Stimulated activated CD4-positive, alpha-beta T cell treated with anti-CD3 and anti-CD28 coated beads, Interleukin-12 subunit alpha, Interleukin-12 subunit beta, amount 100 ng/mL, for 24 hours (primary cell): Measurements from ENCODE around the gene PAXX.

Source experiments
- DNase-seq, 2 experiments: peaks; one replicate each; pipeline ENCODE4 v3.0.0-alpha.2; 2020; ENCODE audit warnings: low read depth in 2 of 2

PAXX gene

GRCh38 chr9:136991993-136992818, at the start of gene PAXX:
Gene PAXX, plus strand, starts transcription at chr9:136992422. Its CDS starts 22 bp downstream, at chr9:136992444.
- DNase-seq: peak; percentile 82 to 93

DNA sequence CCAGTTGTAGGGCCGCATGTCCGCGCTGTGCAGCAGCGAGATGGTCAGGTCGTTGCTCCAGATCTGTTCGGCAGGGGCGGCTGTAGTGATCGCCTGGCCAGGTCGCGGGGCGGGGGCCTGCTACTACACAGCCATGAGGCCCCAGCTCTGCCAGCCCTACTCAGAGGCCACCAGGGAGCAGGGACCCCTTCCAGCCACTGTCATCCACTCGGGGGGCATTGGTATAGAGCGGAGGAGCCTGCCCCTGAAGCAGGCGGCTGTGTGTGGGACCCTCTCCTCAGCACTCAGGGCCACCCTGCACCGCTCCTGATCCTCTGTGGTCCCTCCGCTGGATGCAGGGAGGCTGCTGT, 49.4 kb upstream of the PAXX start:
- DNase-seq: no peak

DNA sequence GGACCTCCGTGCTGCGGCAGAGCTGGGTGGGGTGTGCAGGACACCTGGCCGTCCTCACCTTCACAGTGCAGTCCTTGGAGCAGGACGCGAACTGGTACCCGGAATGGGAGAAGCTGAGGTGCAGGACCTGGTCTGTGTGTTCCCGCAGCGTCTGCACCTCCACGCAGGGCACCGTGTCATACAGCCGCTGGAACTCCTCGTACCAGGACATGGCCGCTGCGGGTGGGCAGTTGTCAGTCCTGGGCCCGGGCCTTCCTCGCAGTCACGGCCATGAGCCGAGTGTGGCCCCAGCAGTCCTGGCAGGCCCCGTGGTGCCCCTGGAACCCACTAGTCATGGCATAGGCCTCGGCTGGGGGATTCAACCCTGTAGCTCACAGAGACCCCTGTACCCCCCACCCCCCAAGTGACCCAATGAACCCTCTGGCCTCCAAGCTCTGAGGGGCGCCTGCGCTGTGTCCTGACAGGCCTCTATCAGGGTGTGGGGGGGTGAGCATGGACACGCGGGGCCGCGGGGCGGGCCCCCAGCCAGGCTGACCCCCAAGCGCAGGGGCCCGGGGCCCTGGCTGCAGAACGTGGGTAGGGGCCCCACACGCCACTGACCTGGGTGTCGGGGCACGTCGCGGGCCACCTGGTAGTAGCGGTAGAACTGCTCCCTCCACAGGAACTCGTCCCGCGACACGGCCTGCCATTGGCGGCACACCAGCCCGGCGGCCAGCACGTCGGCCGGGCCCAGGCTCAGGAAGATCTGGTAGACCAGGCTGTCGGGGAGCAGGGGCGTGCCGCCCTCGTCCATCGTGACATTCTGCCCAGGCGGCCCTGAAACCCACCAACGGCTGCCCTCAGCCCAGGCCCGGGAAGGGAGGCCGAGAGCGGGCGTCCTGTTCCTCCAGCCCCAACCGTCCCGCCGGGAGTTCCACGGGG, 48.7 kb upstream of the PAXX start:
- no peak for DNase-seq

GRCh38 chr9:136944212-136944518, 48.1 kb upstream of the PAXX start:
- DNase-seq: no peak

GRCh38 chr9:136944519-136945332, 47.5 kb upstream of the PAXX start, which contains the start of the genes C8G and FBXW5:
Gene C8G, plus strand, starts transcription at chr9:136945243. Its CDS starts 78 bp downstream, at chr9:136945321.
Gene FBXW5, minus strand, starts transcription at chr9:136944738. Its CDS starts 655 bp downstream, at chr9:136944083.
- peak; percentile 90 to 91 for DNase-seq

GRCh38 chr9:136945333-136946227, 46.6 kb upstream of the PAXX start:
- DNase-seq: no peak

DNA sequence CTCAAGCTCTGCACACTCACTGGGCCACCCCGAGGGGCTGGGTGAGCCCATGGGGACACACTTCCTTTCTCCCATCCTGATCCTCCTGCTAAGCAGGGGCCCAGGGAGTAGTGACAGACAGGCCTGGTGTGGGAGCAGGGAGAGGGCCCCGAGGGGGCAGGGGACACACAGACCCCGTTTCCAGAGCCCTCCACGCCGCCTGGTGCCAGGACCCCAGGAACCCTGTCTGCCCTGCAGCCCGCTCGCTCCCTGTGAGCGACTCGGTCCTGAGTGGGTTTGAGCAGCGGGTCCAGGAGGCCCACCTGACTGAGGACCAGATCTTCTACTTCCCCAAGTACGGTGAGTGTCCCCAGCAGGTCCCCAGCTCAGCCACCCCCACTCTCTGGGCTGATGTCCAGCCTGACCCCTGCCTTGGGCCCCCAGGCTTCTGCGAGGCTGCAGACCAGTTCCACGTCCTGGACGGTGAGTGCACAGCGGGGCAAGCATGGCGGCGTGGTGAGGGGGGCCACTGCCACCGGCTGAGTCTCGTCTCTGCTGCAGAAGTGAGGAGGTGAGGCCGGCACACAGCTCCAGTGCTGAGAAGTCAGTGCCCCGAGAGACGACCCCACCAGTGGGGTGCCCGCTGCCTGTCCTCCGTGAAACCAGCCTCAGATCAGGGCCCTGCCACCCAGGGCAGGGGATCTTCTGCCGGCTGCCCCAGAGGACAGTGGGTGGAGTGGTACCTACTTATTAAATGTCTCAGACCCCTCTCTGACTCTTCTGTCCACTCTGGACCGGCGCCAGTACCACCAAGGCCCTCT, 45.8 kb upstream of the PAXX start:
- DNase-seq: no peak

DNA sequence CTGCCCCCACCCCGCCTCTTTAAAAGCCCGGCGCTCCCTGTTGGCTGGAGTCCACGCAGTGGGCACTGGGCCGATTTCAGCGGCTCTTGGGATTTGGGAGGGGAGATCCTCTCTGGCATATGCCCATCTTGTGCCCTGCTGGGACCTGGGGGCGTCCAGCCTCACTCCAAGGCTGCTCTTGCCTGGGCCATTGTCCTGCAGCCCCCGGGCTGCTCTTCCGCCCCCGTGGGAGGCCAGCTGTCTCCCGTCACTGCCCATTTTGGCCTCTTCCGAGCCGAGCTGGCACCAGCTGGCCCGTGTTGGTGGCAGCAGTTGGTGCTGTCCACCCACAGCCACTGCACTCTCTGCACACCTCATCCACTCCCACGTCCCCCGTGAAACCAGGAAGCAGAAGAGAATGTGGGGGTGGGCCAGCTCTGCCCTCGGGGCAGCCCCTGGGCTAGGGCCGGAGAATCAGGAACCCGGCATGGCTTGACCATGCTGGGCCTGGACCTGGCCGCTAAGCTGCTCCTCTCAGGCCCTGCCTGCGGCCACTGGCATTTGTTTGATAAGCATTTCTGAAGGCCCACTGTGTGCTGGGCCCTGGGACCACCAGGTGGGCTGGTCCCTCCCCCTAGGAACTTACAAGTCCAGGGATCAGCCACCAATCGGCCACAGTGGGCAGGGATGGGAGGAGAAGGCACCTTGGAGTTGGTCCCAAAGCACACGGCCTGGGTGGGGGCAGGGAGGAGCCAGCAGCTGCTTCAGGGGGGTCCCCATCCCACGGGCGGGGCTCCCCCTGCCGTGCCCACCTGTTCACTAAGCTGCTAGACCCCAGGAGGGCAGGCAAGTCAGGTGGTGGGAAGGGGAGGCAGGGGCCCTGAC, 45.0 kb upstream of the PAXX start:
- DNase-seq: no peak

DNA sequence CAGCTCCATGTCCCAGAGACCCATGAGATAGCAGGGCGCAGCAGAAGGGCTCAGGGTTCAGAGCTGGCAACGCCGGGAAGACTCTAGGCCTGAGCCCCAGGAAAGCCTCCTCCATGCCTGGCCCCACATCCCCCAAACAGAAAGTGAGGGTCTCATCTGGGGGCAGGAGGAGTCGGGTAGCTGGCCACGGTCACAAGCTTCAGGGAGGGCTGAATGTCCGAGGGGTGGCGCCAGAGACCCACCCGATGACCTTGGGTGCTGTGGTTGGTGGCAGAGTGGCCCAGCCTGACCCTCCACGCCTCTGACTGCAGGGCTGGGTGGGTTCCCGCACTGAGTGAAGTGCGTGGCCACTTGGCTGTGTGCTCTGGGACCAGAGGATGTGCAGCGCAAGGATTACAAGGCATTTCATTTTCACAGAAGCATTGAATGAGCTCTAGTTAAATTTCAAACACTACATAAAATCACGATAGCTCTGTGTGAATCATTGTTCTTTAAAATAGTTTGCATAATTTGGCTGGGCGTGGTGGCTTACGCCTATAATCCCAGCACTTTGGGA, 44.2 kb upstream of the PAXX start:
- DNase-seq: no peak

DNA sequence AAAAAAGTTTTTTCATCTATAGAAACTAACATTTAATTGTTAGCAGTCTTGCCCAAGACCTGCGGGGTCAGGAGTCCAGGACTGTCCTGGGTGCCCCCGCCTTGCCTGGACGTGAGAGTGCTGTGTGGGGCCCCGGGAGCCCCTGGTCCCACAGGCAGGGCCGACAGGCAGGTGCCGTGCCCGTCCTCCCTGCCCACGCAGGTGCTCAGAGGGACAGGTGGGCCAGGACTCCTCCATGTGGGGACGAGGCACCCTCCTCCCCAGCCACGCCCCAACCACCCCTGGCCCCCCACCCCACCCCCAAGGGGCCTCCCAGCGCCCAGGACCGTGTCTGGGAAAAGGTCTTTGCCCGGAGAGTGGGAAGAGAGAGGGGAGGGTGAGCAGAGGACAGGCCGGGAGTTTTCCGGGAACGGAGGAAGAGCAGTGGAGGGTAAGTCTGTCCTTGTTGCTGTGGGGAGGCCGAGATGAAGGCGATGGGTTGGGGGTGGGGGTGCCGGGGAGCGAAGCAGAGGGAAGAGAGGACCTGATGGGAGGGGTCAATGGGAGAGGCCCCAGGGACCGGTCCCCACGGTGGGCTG, 42.9 kb upstream of the PAXX start:
- no peak for DNase-seq

GRCh38 chr9:136949817-136950655, 42.2 kb upstream of the PAXX start:
- DNase-seq: peak; percentile 91 to 97

- no peak for DNase-seq
Observed at GRCh38 chr9:136950656-136951276, 41.5 kb upstream of the PAXX start.

DNA sequence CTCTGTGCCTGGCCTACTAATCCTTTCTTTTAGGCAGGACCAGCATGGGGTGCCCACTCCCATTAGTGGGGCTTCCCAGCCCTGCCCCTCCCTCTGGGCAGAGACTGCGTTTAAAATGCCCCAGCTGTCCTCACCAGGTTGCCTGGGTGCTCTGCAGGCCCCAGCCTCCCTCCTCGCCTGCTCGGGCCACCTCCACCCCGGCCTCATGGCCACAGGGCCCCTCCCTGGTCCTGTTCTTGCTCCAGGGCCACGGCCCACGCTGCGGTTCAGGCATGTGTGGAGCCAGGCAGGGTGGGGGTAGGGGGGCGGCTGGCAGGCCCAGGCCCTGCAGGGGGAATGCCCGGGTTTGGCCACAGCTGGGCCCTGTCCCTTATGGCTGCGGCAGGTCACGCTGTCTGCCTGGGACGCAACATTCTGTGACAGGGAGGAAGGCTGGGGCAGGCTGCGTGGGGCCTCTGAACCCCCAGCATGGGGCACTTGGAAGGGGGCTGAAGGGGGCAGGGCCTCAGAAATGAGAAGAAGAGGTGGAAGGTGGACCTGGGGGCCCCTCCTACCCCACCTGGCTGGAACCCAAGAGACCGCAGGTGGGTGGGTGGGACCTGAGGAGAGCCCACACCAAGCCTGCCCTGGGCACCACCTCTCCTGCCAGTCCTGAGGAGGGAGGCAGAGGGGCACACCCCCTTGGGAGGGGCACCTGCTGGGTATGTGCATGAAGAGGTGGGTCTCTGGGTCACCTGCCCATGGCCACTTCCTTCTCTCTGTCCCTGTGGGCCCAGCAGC, 40.5 kb upstream of the PAXX start, which contains the start of gene LCN12:
TSS of gene LCN12 (plus strand) at position 733 of the 780 bp plus-strand sequence. CDS start 55 bp downstream, outside the sequence.
- no peak for DNase-seq

DNA sequence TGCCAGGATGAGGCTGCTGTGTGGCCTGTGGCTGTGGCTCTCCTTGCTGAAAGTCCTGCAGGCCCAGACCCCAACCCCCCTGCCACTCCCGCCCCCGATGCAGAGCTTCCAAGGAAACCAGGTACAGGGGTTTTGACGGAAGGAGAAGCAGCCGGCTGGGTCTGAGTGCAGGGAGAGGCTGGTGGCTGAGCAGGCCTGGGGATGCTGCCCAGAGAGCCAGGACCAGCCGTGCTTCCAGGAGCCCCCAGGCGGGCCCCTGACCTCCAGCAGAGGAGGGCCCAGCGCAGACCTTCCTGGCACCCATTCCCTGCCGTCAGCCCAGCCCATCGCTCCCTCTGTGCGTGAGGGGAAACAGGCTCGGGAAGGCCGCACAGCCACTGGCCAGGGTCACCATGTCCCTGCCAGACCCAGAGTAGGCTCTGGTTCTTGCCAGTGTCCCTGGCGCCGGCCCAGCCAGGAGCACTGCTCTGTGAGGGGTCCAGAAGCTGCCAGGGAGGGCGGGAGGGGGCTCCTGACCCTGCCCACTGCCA, 39.8 kb upstream of the PAXX start:
- DNase-seq: no peak

DNA sequence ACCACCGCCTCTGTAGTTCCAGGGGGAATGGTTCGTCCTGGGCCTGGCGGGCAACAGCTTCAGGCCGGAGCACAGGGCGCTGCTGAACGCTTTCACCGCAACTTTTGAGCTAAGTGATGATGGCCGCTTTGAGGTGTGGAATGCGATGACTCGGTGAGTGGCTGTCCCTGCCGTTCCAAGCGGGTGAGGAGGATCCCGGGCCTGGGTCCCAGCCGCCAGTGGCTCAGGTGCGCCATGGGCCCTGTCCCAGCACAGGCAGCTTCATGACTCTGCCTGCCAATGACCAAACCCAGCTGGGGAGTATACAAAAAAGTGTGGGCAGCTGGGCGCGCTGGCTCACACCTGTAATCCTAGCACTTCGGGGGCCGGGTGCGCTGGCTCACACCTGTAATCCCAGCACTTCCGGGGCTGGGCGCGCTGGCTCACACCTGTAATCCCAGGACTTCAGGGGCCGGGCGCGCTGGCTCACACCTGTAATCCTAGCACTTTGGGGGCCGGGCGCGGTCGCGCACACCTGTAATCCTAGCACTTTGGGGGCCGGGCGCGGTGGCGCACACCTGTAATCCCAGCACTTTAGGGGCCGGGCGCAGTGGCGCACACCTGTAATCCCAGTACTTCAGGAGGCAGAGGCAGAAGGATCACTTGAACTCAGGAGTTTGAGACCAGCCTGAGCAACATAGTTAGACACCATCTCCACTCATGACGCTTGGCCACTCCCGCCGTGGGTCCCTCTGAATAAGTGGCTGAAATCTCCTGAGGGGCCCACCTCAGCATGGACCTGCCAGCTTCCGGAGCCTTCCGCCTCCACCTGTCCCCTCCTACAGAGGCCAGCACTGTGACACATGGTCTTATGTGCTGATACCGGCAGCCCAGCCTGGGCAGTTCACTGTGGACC, 39.1 kb upstream of the PAXX start:
- DNase-seq: no peak
